HPDE6-E6E7 (cell line): ENCODE results near the gene ZNF197.
A peak's percentile ranks its signal among the peaks of the same experiment; 100 is the strongest.
"Not testable (repeated sequence)": the region's sequence is repeated elsewhere in the genome, so short reads cannot be mapped to it uniquely, and the experiment has no call there.

Experiments used
- DNase-seq: peaks from one replicate; pipeline ENCODE4 v3.0.0; 2011; ENCODE audit warnings: missing footprints; ENCODE audit errors: extremely low spot score

The ZNF197 gene

DNA sequence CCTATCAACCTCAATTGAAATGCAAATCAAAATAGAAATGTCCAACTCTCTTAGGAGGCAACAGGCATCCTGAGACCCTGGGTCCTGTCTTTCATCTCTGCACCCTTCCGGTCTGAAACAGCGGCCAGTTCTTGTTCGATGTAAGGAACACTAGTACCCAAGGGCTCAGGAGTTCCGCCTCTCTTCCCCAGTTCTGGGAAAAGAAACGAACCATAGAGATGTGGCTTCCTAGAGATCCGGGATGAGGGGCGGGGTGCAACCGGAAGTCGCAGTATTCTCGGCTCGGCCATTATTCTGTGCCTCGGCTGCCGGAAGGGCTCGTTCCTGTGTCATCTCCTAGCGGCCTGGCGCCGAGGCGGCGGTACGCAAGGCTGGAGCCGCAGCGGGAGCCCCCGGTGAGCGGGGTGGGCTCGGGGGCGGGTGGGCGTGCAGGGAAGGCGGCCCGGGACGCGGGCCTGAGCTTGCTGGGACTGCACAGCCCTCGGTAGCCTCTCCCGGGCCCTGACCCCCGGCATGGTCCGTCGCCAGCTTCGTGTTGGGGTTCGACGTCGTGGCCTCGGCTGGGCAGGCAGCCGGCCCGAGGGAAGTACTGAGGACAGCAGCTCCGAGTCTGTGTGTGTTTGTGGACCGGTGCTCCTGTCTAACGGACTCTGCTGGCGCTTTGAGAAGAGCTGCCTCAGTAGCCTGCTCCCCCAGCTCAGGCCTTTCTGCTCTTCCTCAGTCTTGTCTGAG lies at the start of gene ZNF197:
ZNF197 (plus strand) TSS at position 288 of the 732 bp plus-strand sequence. CDS start 4,119 bp downstream, outside the sequence.
- DNase-seq = peak; percentile 41

DNA sequence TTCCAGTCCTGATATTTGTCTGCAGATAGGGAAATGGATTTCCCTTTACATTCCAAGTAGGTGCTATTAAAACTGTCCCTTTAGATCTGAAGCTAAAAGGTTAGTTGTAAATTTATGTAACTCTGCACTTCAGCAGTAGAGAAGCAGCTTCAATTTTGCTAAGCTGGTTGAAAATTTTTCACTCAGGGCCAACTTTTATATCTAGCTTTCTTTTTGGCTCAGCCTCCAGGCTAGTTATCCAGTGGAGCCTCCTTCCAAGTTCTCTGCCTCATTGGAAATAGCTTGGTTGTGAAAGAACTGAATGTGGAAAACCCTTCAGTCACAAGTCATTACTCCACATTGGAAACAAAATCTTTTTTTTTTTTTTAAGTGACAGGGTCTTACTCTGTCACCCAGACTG lies 48.2 kb upstream of the ZNF197 start:
- no peak for DNase-seq

DNA sequence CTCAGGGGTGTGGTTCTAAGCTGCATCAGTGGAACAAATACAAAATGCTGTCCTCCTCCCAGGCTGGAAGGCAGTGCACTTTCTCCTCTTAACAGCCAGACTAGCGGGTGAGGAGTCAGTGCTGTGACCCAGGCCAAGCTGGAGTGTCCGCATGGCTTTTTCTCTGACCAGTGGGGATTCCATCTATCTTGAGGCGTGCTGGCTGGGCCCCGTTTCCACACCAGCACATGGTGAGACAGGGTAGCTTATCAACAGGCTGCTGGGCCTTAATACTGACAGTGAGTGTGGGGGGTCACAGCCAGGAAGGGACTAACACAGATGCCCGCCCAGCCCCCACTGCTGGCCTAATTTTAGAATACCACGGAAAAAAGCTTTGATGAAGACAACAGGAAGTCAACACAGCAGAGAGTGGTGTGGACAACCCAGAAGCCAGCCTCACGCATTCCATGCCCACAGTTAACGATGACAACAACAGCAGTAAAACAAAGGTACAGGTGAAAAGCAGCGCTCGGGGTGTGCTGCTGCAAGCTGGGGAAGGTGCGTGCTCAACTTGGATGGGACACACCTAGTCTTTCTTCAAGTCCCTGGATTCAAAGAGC lies 47.4 kb upstream of the ZNF197 start:
- DNase-seq = not testable (repeated sequence)

DNA sequence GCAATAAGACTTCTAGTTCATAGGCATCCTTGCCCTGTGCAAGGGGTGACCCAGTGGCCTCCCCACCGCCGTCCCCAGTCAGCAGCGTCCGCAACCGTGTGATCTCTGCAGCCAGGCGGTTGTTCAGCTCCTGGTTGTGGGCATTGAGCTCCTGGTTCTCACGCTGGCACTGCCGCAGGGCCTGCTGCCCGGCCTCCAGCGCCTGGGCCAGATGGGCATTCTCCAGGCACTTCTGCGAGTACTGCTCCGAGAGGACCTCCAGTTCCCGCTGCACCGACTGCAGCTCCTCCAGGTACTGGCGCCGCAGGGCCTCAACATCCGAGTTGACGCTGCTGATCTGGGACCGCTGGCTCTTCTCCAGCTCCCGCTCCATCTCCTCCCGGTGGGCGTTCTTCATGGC lies 46.5 kb upstream of the ZNF197 start:
- not testable (repeated sequence) for DNase-seq

DNA sequence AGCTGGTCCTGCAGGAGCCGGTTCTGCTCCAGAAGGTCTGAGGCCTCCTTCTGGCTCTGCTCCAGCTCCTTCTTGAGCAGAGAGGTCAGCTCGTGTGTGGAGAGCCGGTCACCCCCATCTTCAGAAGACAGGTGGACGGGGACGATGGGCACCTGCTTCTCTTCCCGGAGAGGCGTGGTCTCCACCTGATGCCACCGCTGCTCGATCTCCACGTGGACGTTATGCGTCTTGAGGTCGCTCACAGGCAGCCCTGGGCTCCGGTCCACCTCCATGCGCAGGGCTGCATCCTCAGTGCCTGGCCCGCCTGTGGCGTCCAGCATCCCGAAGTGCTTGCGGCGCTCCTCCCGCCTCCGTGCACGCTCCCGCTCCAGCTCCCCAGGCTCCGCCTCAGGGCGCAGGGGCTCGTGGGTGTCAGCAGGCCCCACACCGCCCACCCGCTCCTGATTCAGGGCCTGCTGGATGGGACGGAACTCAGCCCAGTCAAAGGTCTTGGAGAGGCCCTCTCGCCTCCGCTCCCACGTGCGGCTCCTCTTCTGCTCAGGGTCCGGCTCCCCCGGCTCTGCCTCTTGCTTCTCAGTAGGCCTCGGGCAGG lies 45.8 kb upstream of the ZNF197 start:
- not testable (repeated sequence) for DNase-seq

DNA sequence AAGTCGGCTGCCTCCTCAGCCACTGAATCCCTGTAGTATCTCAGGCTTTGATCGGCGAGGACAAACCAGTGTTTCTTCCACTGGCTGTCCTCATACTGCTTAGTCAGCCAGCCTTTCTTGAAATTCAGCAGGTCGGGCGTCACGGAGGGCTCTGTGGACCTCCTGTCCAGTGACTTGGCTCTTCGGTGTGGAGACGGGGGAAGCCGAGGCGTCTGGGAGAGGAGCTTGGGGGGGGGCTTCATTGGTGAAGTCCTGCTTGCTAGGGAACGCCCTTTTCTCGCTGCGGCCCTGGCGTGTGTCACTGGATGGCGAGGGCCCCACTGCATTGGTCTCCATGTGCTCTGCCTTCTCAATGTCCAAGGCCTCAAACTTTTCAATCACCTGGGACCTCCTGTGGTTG lies 45.1 kb upstream of the ZNF197 start:
- DNase-seq = not testable (repeated sequence)

DNA sequence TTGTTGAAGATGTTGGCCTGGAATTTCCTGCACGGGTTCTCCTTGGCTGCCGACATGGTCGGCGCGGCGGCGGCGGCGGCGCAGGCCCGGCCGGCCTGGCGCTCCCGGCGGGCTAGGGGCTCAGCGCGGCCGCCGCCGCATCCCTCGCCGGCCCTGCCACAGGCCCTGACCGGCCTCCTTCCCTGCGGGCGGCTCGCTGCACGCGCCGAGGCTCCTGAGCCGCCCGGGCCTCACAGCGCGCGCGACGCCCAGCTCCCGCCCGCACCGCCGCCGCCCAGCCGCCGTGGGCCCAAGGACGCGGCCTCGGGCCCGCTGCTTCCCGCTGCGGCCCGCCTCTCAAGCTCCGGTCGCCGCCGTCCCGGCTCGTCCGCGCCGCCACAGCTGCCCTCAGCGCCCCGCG lies 43.9 kb upstream of the ZNF197 start:
- not testable (repeated sequence) for DNase-seq

DNA sequence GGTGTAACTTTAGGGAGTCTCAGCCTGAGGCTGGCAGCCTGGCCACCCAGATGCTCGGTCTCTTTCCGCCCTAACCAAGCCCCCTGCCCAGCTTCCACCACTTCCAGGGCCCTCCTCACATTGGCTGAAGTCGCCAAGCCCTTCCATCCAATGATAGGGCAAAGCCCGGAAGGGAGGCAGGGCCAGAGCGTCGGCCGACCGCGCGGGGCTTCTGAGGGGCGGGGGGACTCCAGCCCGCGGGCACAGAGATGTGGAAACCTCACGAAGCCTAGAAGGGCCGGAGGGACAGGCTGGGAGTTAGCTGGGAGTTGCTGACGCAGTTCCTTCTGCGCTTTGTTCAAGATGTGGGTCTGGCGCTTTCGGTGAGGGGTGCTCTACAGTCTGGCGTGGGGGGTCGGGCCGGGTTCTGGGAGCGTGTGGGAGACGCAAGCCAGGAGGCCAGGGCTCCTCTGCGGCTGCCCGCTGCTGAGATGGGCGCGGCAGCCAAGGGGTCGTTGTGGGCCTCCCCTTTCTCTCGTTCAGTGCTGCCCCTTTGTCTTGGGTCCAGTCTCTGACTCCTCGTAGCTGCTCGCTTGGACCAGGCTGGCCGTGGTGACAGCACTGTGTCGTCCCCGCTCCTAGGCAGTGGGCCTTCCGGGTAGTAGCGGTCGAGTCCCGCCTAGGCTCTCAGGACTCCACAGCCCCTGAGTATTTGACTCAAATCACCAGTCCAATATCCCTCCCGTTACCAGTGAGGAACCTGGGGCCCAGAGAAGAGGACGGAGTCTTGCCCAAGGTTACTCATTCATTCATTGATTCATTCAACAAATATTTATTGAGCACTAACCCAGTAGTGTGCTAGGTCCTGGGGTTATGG lies 40.0 kb upstream of the ZNF197 start, which contains the start of gene ZNF660:
ZNF660 (plus strand) TSS at position 319 of the 856 bp plus-strand sequence. CDS start 9,230 bp downstream, outside the sequence.
- no peak for DNase-seq

GRCh38 chr3:44596621-44597020 lies 28.2 kb upstream of the ZNF197 start:
- DNase-seq = no peak

GRCh38 chr3:44601749-44602148 lies 23.1 kb upstream of the ZNF197 start:
- DNase-seq = no peak

GRCh38 chr3:44612678-44613077 lies 12.2 kb upstream of the ZNF197 start:
- no peak for DNase-seq

DNA sequence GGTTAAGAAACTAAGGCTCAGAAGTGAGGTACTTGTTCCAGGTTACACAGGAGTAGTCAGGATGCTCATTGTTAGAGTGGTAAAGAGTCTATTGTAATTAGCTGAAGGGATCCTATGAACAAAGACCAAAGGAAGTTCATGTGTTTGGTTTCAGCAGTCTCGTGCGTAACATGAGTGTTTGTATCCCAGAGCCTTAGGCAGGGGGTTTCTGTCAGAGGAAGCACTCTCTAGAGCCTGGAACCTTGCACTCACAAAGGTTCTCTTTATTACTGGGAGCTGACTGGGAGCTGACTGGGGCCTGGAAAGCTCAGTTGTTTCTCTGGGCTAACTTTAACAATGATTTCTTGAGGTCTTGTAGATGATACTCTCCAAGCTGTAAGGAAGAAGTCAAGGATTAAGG lies 3.9 kb downstream of the ZNF197 start:
- DNase-seq = no peak

- no peak for DNase-seq
Observed at GRCh38 chr3:44632193-44632592, 7.4 kb downstream of the ZNF197 start.

DNA sequence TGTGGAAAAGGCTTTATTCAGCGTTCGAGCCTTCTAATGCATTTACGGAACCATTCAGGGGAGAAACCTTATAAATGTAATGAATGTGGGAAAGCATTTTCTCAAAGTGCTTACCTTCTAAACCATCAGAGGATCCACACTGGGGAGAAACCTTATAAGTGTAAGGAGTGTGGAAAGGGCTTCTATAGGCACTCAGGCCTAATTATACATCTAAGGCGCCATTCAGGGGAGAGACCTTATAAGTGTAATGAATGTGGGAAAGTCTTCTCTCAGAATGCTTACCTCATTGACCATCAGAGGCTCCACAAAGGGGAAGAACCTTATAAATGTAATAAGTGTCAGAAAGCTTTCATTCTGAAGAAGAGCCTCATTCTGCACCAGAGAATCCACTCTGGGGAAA lies 17.5 kb downstream of the ZNF197 start:
- no peak for DNase-seq

DNA sequence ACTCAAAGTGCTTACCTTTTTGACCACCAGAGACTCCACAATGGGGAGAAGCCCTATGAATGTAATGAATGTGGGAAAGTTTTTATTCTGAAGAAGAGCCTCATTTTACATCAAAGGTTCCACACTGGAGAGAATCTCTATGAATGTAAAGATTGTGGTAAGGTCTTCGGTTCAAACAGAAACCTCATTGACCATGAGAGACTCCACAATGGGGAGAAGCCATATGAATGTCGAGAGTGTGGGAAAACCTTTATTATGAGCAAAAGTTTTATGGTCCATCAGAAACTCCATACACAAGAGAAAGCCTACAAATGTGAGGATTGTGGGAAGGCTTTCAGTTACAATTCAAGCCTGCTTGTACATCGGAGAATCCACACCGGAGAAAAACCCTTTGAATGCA lies 18.2 kb downstream of the ZNF197 start:
- DNase-seq = no peak

DNA sequence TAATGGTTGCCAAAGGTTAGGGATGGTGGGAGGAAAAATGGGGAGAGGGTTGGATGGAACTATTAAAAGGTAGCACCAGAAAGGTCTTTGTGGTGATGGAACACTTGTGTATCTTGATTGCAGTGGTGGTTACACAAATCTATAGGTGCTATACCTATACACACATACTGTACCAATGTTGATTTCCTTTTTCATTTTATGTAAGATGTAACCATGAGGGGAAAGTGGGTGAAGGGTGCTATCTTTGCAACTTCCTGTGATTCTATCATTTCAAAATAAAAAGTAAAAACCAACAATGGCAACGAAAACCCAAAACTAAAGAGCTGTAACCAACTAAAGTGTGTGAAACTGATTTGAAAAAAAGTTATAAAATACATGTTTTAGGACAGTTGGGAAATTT lies 22.9 kb downstream of the ZNF197 start:
- no peak for DNase-seq

- DNase-seq = peak; percentile 54
Observed at GRCh38 chr3:44648564-44649229, 23.9 kb downstream of the ZNF197 start, which contains the start of gene ZNF35. Gene ZNF35, plus strand, starts transcription at chr3:44648732. Its CDS starts 2,336 bp downstream, at chr3:44651068.

DNA sequence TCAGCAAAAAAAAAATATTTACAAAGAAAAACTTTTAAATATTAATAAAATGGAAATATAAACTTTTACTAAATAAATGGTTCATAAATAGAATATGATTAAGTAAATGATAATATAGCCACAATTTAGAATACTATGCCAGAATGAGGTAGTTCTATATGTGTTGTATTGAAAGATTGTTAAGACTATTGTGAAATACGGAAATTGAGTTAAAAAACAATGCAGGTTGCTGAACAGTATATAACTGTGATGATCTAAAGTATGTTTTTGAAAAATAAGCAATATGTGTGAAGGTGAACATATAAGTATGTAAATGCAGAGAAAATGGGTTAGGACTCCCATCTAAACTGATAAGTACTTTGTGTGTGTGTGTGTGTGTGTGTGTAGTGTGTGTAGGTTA lies 24.9 kb downstream of the ZNF197 start:
- DNase-seq = no peak

- no peak for DNase-seq
Observed at GRCh38 chr3:44654039-44654438, 29.2 kb downstream of the ZNF197 start.

DNA sequence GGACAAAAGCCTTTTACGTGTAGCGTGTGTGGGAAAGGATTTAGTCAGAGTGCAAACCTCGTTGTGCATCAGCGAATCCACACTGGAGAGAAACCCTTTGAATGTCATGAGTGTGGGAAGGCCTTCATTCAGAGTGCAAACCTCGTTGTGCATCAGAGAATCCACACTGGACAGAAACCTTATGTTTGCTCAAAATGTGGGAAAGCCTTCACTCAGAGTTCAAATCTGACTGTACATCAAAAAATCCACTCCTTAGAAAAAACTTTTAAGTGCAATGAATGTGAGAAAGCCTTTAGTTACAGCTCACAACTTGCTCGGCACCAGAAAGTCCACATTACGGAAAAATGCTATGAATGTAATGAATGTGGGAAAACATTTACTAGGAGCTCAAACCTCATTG lies 34.2 kb downstream of the ZNF197 start:
- no peak for DNase-seq

DNA sequence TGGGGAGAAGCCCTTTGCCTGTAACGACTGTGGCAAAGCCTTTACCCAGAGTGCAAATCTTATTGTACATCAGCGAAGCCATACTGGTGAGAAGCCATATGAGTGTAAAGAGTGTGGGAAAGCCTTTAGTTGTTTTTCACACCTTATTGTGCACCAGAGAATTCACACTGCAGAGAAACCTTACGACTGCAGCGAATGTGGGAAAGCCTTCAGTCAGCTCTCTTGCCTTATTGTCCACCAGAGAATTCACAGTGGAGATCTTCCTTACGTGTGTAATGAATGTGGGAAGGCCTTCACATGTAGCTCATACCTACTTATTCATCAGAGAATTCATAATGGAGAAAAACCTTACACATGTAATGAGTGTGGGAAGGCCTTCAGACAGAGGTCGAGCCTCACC lies 34.6 kb downstream of the ZNF197 start:
- no peak for DNase-seq
